DMS 273 (cell line): ENCODE measurements around the gene CORIN.
"Not testable (repeated sequence)": the region's sequence is repeated elsewhere in the genome, so short reads cannot be mapped to it uniquely, and the experiment has no call there.

Source experiments
- DNase-seq: peaks from one replicate; lab custom pipeline; 2025; ENCODE audit not compliant: unreplicated experiment; lab: John Stamatoyannopoulos, UW

CORIN gene

GRCh38 chr4:47572981-47573380 is 264.9 kb downstream of the CORIN start:
- DNase-seq, result no peak

GRCh38 chr4:47570816-47571215 is 267.1 kb downstream of the CORIN start:
- no peak for DNase-seq

GRCh38 chr4:47567511-47567910 is 270.4 kb downstream of the CORIN start:
- no peak for DNase-seq

- DNase-seq, result no peak
Measured at GRCh38 chr4:47566969-47567368, 270.9 kb downstream of the CORIN start.

- no peak for DNase-seq
Measured at GRCh38 chr4:47566566-47566965, 271.3 kb downstream of the CORIN start.

- DNase-seq, result peak; percentile 9
Measured at GRCh38 chr4:47562297-47562696, 275.6 kb downstream of the CORIN start.

GRCh38 chr4:47561331-47561730 is 276.5 kb downstream of the CORIN start:
- no peak for DNase-seq

- DNase-seq, result no peak
Measured at GRCh38 chr4:47560682-47561081, 277.2 kb downstream of the CORIN start.

- no peak for DNase-seq
Measured at GRCh38 chr4:47557255-47557654, 280.6 kb downstream of the CORIN start.

GRCh38 chr4:47555920-47556319 is 281.9 kb downstream of the CORIN start:
- DNase-seq, result not testable (repeated sequence)

GRCh38 chr4:47553329-47554125 is 284.3 kb downstream of the CORIN start:
- no peak for DNase-seq

- no peak for DNase-seq
Measured at GRCh38 chr4:47551682-47552081, 286.2 kb downstream of the CORIN start.

- DNase-seq, result no peak
Measured at GRCh38 chr4:47550899-47551548, 286.8 kb downstream of the CORIN start.

- DNase-seq, result not testable (repeated sequence)
Measured at GRCh38 chr4:47550357-47550756, 287.5 kb downstream of the CORIN start.
